ENCODE data around the gene MCTP1. TPM values are rescaled to one million over a fixed set of nuclear protein-coding genes. Genes with fewer than 3 reads are reported as not detected.

MCTP1 gene
- total RNA-seq, 1 experiment from 2014 or later: 5.6 TPM

DNA sequence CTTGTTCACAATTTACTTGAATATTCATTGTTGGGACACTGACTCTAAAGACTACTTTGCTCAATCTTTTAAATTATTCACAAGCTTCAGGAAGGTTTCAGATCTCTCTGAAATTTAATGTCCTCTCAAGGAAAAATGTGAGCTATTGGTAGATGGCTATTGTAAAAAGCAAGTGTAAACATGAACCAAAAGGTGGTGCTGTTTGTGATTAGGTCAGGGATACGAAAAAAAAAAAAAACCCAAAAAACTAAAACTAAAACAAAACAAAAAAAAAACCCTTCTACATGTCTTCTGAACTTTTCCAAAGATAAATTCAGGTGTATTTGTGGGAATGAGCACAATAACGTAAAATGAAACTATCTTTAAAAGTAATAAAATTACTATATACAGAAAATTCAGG, 472.7 kb downstream of the MCTP1 start (continued):
- no peak for TF ChIP-seq ZNF532 (CRISPR knock-in tag; IDR thresholded peaks at IDR 0.05; ENCODE audit: borderline replicate concordance)

DNA sequence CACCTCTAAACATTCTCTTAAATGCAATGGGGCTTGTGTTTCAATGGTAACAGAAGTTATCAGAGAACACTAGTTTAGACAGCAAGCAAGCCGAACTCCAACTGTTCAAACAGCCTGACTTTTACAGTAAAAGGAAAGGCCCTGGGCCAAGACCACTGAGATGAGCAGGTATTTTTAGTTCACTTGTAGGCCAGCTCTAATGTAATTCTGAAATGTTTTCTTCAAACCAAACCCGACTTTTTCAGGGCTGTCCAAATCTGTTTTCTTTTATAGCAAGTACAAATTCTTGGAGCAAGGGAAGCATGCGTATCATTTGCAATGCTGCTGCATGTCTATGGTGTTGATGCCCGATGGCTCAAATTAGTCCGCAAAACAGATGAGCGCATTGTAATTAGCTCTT, 473.6 kb downstream of the MCTP1 start:
- ChIA-PET CTCF (interaction anchor here (1.5 to 2.4 kb wide), 3 partner anchors 21 to 82 kb away, joined by 4 to 7 read pairs (median 6); no protein-coding TSS in a partner anchor), POLR2A (no interaction called here)
- DNase-seq (ENCODE audit: low spot score): no peak
- Mint-ChIP-seq H3K27me3 (ENCODE audit: low read depth) (no peaks in the 10 kb centered on the region), H3K4me3 (no peak overlapping the region), H3K36me3 (no peaks in the 10 kb centered on the region), H3K9me3 (no peaks in the 10 kb centered on the region), H3K27ac (no peak overlapping the region), H3K4me1 (peaks cover 7% of the 10 kb centered on the region; the same call in 1 of the 2 replicates)
- ATAC-seq: no peak
- TF ChIP-seq AR (CRISPR knock-in tag; IDR thresholded peaks at IDR 0.05): no peak
- TF ChIP-seq JUN (CRISPR knock-in tag; IDR thresholded peaks at IDR 0.05): no peak
- TF ChIP-seq ZNF138 (CRISPR knock-in tag; conservative IDR thresholded peaks at IDR 0.05): no peak
- TF ChIP-seq, protein P1, sequence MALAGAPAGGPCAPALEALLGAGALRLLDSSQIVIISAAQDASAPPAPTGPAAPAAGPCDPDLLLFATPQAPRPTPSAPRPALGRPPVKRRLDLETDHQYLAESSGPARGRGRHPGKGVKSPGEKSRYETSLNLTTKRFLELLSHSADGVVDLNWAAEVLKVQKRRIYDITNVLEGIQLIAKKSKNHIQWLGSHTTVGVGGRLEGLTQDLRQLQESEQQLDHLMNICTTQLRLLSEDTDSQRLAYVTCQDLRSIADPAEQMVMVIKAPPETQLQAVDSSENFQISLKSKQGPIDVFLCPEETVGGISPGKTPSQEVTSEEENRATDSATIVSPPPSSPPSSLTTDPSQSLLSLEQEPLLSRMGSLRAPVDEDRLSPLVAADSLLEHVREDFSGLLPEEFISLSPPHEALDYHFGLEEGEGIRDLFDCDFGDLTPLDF (CRISPR knock-in tag; IDR thresholded peaks at IDR 0.05): no peak
- no peak for TF ChIP-seq ATF3 (CRISPR knock-in tag; conservative IDR thresholded peaks at IDR 0.05)
- TF ChIP-seq CBFB (CRISPR knock-in tag; IDR thresholded peaks at IDR 0.05; ENCODE audit: low read depth): no peak
- no peak for TF ChIP-seq STAT6 (CRISPR knock-in tag; conservative IDR thresholded peaks at IDR 0.05; ENCODE audit: low read depth)
- TF ChIP-seq RORB (CRISPR knock-in tag; IDR thresholded peaks at IDR 0.05): no peak
- no peak for TF ChIP-seq FOXP1 (CRISPR knock-in tag; IDR thresholded peaks at IDR 0.05; ENCODE audit: borderline replicate concordance)
- TF ChIP-seq, protein P2, sequence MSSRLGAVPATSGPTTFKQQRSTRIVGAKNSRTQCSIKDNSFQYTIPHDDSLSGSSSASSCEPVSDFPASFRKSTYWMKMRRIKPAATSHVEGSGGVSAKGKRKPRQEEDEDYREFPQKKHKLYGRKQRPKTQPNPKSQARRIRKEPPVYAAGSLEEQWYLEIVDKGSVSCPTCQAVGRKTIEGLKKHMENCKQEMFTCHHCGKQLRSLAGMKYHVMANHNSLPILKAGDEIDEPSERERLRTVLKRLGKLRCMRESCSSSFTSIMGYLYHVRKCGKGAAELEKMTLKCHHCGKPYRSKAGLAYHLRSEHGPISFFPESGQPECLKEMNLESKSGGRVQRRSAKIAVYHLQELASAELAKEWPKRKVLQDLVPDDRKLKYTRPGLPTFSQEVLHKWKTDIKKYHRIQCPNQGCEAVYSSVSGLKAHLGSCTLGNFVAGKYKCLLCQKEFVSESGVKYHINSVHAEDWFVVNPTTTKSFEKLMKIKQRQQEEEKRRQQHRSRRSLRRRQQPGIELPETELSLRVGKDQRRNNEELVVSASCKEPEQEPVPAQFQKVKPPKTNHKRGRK (CRISPR knock-in tag; IDR thresholded peaks at IDR 0.05; ENCODE audit: borderline replicate concordance): no peak
- no peak for TF ChIP-seq CTCF (IDR thresholded peaks at IDR 0.05)
- no peak for TF ChIP-seq ZNF232 (CRISPR knock-in tag; IDR thresholded peaks at IDR 0.05)
- TF ChIP-seq SP1 (CRISPR knock-in tag; conservative IDR thresholded peaks at IDR 0.05): no peak
- TF ChIP-seq ARID4B (CRISPR knock-in tag; IDR thresholded peaks at IDR 0.05; ENCODE audit: borderline replicate concordance): no peak
- TF ChIP-seq FOXK1 (CRISPR knock-in tag; IDR thresholded peaks at IDR 0.05): no peak

All from WTC11 (cell line).